Lung microvascular endothelial cell (primary cell): ENCODE data around the gene CPA1. TPM values are rescaled to one million over a fixed set of nuclear protein-coding genes. Genes with fewer than 3 reads are reported as not detected.

Experiments used
- DNase-seq, 2 donors: peaks; one replicate each; pipeline versions ENCODE4 v3.0.0 to v3.0.0-alpha.2; 2010; ENCODE audit warnings: low read depth in 2 of 2
- total RNA-seq: library from RNA; depleted of rRNA; stranded (reverse); fragments of >200 nt; gene quantifications from 2 replicates; pipeline ENCODE4 v1.2.1, GENCODE V29; 2014

The CPA1 gene
- total RNA-seq, 1 donor from 2014 or later, result not detected

- no peak for DNase-seq
Observed at GRCh38 chr7:130353196-130353595, 27.1 kb upstream of the CPA1 start.

DNA sequence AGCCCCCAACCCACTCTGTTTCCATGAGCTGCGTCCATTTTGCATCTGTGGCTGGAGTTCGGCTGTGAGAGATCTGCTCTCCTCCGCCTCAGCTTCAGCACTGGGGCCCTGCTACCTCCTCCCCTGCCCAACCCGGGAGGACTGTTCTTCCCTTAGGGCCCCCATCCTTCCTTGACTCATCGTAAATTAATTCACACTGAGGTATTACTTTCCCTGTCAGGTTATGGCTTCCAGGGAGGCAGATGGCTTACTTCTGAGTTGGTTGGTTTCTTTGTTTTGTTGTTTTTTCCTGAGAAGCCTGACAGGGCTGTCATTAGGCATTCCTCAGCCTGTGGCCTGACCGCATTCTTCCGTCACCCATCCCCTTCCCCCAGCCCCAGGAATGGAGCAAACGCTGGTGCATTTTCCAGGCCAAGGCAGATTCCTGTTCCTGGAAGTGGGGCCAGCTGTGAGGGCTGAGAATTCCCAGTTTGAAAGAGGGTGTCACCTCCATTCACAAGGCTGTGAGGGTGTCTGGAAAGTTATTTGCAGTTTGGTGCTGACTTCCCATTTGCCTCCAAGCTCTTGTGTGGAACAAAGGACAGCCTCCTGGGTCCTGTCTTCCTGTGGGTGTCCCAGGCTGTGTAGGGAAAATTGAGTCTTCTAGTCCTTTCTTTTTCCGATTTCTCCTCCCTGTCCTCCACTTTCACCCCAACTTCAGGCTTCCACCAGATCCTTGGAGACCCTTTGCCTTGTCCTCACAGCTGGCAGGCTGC is 24.0 kb upstream of the CPA1 start:
- DNase-seq, result peak in 1 of 2 donors; percentile 35

DNA sequence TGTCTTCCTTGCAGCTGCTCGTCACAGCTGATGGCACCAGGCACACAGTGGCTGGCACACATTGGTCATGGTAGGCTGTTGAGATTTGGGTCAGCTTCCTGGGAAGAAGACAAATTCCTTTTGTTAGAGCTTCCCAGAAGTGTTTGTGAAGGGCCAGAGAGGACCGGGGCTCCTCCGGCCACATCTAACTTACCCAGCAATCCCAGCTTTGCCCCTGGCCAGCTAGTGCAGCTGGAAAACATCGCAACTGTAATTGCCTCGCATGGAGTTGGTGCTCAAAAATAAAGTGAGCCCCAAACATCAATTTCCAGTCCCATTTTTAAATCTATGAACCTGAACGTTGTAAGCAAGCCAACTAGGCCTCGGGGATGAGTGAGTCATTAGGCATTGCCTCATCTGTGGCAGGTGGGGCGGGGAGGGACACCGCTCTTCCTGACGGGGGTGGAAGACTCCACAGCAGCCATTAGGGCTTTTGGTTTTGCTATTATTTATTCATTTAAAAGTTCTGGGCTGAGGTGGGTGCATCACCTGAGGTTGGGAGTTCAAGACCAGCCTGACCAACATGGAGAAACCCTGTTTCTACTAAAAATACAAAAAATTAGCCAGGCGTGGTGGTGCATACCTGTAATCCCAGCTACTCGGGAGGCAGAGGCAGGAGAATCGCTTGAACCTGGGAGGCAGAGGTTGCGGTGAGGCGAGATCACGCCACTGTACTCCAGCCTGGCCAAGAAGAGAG is 23.2 kb upstream of the CPA1 start:
- peak; percentile 34 to 84 for DNase-seq

DNA sequence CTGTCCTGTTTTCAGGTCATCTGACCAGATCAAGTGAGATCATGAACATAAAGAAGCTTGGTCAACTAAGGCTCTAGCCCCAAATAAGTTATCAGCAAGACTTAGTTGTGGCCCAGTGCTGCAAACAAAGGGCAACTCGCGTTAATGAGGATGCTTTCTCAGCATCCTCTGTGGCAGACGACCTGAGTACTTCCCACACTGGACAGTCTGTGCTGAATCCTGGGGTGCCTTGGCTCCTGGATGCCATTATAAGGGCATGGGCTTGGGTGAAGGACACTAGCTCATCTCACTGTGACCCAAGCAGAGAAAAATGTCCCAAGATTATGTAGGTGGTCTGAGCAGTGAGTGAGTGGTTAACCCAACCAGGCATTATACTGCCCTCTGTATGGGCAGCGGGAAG is 21.8 kb upstream of the CPA1 start:
- no peak for DNase-seq

- DNase-seq, result no peak
Observed at GRCh38 chr7:130359276-130359857, 20.9 kb upstream of the CPA1 start.

- DNase-seq, result no peak
Observed at GRCh38 chr7:130360518-130360917, 19.8 kb upstream of the CPA1 start.

DNA sequence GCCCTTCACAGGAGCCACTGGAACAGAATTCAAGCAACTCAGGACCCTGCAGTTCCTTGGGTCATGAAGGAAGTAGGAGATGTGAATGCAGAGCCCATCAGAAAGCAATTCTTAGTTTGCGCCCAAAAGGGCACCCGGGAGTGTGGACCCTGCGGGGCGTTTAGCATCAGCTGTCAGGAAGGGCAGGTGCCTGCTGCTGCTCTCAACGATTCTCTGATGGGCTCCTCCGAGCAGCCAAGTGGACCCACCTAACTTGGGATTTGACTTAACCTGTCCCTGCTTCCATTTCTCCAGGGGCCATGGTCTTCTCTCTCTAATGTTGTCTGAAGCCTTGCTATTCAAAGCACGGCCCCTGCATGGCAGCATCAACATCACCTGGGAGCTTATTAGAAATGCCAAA is 18.6 kb upstream of the CPA1 start:
- no peak for DNase-seq

DNA sequence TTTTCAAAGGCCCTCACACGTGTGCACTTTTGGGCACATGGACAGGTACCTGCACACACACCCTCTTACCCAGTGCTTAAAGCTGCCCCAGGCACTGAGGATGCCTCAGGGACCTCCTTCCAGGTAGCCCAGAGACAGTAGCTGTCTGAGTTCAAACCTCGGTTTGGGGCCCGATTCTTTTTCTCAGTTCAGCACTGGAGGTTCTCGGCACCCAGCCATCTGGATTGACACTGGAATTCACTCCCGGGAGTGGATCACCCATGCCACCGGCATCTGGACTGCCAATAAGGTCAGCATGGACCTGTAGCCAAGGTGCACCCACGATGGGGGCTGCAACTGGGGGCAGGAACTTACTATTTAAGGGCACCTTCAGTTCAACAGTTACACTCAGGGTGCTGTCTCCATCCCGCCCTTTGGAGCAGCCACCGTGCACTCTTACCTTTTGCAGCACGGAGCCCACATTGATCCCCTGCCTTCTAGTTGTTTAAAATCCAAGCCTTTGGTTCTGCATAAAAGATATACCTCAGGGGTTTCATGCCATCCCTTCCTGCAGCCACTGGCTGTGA is 18.0 kb upstream of the CPA1 start:
- DNase-seq, result no peak

DNA sequence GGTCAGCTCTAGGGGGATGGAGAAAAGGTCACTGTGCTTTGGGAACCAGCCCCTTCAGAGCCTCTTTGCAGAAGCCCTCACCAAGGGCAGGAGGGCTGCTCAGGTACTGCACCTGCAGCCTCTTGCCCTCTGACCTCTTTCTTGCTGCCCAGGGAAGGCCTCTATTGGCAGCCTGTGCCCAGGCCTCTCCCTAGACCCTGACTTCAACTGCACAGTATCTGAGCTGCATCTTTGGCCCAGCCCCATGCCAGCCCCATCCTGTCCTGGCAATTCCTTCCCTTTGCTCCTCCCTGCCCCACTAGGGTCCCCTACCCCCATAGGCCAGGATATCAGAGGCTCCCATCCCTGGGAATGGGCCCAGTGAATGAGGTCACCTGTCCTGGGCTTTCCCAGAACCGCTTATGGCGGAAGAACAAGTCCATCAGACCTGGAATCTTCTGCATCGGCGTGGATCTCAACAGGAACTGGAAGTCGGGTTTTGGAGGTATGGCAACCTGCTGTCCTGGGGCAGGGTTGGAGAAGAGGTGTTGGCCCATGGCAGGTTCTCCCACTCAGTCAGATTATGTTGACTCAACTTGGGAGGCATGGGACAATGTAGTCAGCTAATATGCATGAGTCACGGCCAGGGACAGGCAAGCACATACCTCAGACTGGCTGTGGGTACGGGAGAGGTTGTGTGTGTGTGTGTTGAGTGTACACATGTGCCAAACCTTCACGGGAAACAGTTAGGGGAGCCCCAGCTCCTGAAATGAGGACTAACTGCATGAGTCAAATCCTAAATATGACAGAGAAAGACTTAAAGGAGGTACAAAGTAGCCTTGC is 17.1 kb upstream of the CPA1 start:
- DNase-seq, result peak; percentile 58 to 66

DNA sequence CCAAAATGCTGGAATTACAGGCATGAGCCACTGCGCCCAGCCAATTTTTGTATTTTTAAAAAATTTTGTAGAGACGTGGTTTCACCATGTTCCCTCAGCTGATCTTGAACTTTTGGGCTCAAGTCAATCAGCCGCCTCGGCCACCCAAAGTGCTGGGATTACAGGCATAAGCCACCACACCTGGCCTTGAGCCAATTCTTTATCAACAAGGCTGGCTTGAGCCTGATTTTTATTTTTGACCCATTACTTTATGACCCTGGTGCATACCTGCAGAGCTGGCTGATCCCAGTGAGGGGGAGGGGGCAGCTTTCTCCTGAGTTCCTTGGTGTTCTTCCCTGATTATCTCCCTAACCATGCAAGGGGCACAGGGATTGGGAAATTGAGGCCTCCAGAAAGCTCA is 15.8 kb upstream of the CPA1 start:
- no peak for DNase-seq

- no peak for DNase-seq
Observed at GRCh38 chr7:130365088-130365487, 15.2 kb upstream of the CPA1 start.

DNA sequence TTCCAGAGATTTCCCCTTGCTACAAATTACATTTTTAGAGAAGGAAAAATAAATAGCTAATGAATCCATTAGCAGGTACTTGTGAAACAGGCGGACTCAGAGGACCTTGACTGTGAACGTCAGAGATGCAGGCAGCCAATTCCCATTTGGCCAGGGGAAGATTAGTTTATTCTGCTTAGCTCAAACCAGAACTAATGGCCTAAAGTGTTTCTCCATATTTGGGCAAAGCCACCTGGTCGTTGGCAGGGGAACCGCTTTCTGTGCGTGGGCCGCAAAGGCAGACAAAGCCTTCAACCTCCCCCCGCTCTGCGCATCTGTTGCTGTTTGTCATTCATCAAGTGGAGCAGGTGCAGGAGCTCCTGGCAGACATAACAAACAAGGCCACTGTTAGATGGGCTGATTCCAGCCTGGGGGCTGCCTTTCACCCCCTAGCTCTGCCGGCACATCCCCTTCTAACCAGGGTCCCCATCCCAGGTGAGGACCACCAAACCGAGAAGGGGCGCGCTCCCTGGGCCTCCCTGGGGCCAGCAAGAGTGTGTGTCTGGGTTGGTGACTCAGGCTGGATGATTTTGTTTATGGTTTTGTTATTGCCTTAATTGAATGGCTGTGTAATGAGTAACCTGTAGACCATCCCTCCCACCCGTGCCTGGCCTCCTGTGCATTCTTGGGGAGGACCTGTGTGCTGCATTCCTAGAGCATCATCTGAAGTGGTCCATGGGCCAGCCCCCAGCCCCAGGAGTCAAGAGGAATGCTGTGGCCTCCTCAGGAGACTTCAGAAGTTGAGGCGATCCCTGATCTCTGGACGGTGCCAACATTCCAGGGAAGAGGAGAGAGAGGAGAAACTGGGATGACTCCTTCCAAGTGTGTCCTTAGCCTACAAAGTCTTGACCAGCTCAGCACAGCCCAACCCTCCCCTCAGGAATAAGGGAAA is 14.5 kb upstream of the CPA1 start:
- no peak for DNase-seq

DNA sequence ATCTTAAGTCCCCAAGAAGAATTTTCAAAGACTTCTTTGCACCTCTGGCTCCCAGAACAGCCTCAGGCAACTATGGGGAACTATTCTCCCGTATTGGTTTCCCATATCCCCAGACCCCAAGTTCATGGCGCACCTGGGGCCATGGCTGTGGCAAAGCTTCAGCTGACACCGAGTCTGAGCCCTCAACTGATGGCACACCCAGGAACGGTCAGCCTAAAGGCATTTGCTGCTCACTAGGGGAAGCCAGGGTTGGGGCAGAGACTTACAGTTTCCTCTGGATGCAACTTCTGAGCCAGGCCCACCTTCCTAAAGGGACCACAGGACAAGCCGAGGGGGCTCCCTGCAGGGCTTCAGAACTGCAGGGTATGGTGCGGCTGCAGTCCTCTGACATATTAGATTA is 13.7 kb upstream of the CPA1 start:
- DNase-seq, result no peak

- DNase-seq, result no peak
Observed at GRCh38 chr7:130367088-130367755, 13.1 kb upstream of the CPA1 start.

GRCh38 chr7:130367836-130368746 is 12.2 kb upstream of the CPA1 start:
- DNase-seq, result no peak

DNA sequence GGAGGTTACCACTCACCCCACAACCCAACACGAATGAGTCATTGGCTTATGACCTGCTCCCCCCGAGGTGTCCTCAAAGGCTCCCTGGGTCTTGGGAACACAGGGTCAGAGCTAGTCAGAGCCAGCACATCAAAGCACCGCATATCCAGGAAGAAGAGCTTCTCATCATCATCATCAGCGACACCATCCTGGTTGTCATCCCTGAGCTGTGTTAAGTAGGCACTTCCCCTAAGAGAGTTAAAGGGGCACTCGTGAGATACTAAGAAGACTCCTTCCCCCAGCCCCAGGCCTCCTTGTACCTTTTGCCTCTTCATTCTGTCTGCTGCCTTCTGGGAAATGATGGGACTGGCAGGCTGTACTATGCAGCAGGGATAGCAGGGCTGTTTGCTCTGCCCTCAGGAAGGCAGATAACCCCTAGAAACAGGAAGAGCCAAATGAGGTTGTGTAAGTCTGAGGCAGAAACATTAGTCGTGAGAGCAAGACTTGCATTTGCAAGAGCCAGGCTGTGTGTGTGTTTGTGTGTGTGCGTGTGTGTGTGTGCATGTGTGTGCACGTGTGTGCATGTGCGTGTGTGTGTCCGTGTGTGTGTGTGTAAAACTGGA is 11.1 kb upstream of the CPA1 start:
- DNase-seq, result peak; percentile 56 to 64

- DNase-seq, result peak in 1 of 2 donors; percentile 61
Observed at GRCh38 chr7:130369831-130370550, 10.3 kb upstream of the CPA1 start.

DNA sequence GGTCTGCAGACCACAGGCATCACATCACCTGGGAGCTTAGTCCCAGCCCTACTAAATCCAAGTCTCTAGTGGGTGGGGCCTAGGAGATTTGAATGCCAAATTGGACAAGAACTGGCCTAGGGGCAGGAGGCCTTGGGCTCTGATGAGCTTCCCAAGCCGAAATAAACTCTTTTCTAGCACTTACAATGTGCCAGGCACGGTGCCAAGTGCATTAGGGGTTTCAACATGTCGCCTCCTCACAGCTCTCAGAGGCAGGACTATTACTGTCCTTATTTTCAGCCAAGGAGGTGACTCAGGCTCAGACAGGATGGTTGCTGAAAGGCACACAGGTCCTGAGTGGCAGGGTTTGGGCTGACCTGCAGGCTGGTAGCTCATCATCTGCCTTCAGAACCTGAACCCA is 9.2 kb upstream of the CPA1 start:
- DNase-seq, result no peak
